Fibroblast of lung (primary cell): ENCODE data around the gene KRT37. TPM values are rescaled to one million over a fixed set of nuclear protein-coding genes. Genes with fewer than 3 reads are reported as not detected.
A peak's percentile ranks its signal among the peaks of the same experiment; 100 is the strongest.
"Not testable (repeated sequence)": the region's sequence is repeated elsewhere in the genome, so short reads cannot be mapped to it uniquely, and the experiment has no call there.

Experiments
- DNase-seq, 2 donors: peaks; one replicate each; pipeline versions ENCODE4 v3.0.0 to v3.0.0-alpha.2; 2010; ENCODE audit warnings: low read depth in 2 of 2
- H2AFZ ChIP-seq: 2 replicates; pipeline ENCODE4 v1.5.1; 2012; ENCODE audit warnings: low read length, control low read depth, inconsistent platforms
- H3K27ac ChIP-seq: 2 replicates; pipeline ENCODE4 v1.5.1; 2011; ENCODE audit warnings: low read length, control low read depth; ENCODE audit not compliant: insufficient read depth
- H3K27me3 ChIP-seq: 2 replicates; pipeline ENCODE4 v1.5.1; 2011; ENCODE audit warnings: mild to moderate bottlenecking, low read length; ENCODE audit not compliant: control insufficient read depth, insufficient read depth
- H3K36me3 ChIP-seq: 2 replicates; pipeline ENCODE4 v1.5.1; 2011; ENCODE audit warnings: low read length; ENCODE audit not compliant: control insufficient read depth, insufficient read depth
- H3K4me1 ChIP-seq: 2 replicates; pipeline ENCODE4 v1.5.1; 2011; ENCODE audit warnings: low read length; ENCODE audit not compliant: control insufficient read depth, insufficient read depth; ENCODE audit errors: extremely low read depth
- H3K4me2 ChIP-seq: 2 replicates; pipeline ENCODE4 v1.5.1; 2011; ENCODE audit warnings: low read length, control low read depth; ENCODE audit not compliant: insufficient read depth; ENCODE audit errors: extremely low read depth
- H3K4me3 ChIP-seq, 4 experiments: fragments of 200-600 bp in 1 of 4; sonication (generic) in 1 of 4; replicated peaks in 1 of 4; 2 replicates each; pipeline ENCODE4 v1.5.1; 2011 to 2016; ENCODE audit warnings: low read length in 4 of 4, low read depth in 3 of 4, mild to moderate bottlenecking in 3 of 4, control low read depth in 2 of 4, inconsistent platforms in 1 of 4, mixed read lengths in 1 of 4; ENCODE audit not compliant: insufficient read depth in 1 of 4; ENCODE audit errors: control extremely low read depth in 1 of 4
- H3K79me2 ChIP-seq: 2 replicates; pipeline ENCODE4 v1.5.1; 2012; ENCODE audit warnings: mild to moderate bottlenecking, low read length, inconsistent platforms; ENCODE audit not compliant: control insufficient read depth, insufficient read depth
- H3K9ac ChIP-seq: 2 replicates; pipeline ENCODE4 v1.5.1; 2011; ENCODE audit warnings: mild to moderate bottlenecking, low read length, control low read depth; ENCODE audit not compliant: insufficient read depth
- H3K9me3 ChIP-seq: 2 replicates; pipeline ENCODE4 v1.5.1; 2012; ENCODE audit warnings: low read depth, low read length; ENCODE audit not compliant: control insufficient read depth, insufficient read depth
- H4K20me1 ChIP-seq: 2 replicates; pipeline ENCODE4 v1.5.1; 2011; ENCODE audit warnings: low read length; ENCODE audit not compliant: control insufficient read depth, insufficient read depth; ENCODE audit errors: extremely low read depth
- CTCF ChIP-seq, 2 donors: IDR thresholded peaks in 1 of 2; conservative IDR thresholded peaks in 1 of 2; 1 replicate in 1 of 2; 2 replicates in 1 of 2; pipeline ENCODE4 v1.5.1; 2011 to 2012; ENCODE audit warnings: low read length in 2 of 2, control low read depth in 1 of 2, inconsistent platforms in 1 of 2, low read depth in 1 of 2, mild to moderate bottlenecking in 1 of 2
- EZH2 ChIP-seq: IDR thresholded peaks from 2 replicates; pipeline ENCODE4 v1.5.1; 2012; ENCODE audit warnings: low read length, control low read depth, mild to moderate bottlenecking; ENCODE audit errors: missing control alignments
- polyA plus RNA-seq, 2 donors: library from polyadenylated mRNA; depleted of rRNA in 1 of 2; stranded (reverse) in 1 of 2; unstranded in 1 of 2; fragments of >200 nt; gene quantifications; 2 replicates each; pipeline ENCODE4 v1.2.1, GENCODE V29; 2011 to 2012; ENCODE audit warnings: missing spikeins in 1 of 2
- total RNA-seq: library from RNA; depleted of rRNA; stranded (reverse); fragments of >200 nt; gene quantifications from 2 replicates; pipeline ENCODE4 v1.2.1, GENCODE V29; 2014

KRT37 gene
- total and polyA plus RNA-seq, 2 donors (not counting 1 experiment from before 2014, with no cell fraction given), result not detected

- H3K36me3 ChIP-seq, result no peaks in the 10 kb centered on the region
- no peak overlapping the region for H3K27ac ChIP-seq
- no peaks in the 10 kb centered on the region for H3K79me2 ChIP-seq
- no peaks in the 10 kb centered on the region for H3K9me3 ChIP-seq
- no peak overlapping the region for H3K4me3 ChIP-seq
- no peaks in the 10 kb centered on the region for H3K4me1 ChIP-seq
- H3K27me3 ChIP-seq, result peaks cover 5% of the 10 kb centered on the region
- H2AFZ ChIP-seq, result no peak overlapping the region
- DNase-seq, result no peak
- no peaks in the 10 kb centered on the region for H4K20me1 ChIP-seq
- no peak overlapping the region for H3K4me2 ChIP-seq
- no peak for TF ChIP-seq EZH2
- no peak for TF ChIP-seq CTCF (conservative IDR thresholded peaks at IDR 0.05 in 1 of 2, IDR thresholded peaks at IDR 0.05 in 1 of 2; ENCODE audit: low read depth in 1 of 2, low read length in 2 of 2)
- H3K9ac ChIP-seq, result no peak overlapping the region
Measured at GRCh38 chr17:41429667-41430066, 5.3 kb upstream of the KRT37 start.

- no peak overlapping the region for H2AFZ ChIP-seq
- no peaks in the 10 kb centered on the region for H3K79me2 ChIP-seq
- H3K4me1 ChIP-seq, result no peaks in the 10 kb centered on the region
- H3K4me2 ChIP-seq, result no peak overlapping the region
- H3K27me3 ChIP-seq, result peaks cover 2% of the 10 kb centered on the region
- no peak overlapping the region for H3K27ac ChIP-seq
- peak; percentile 15 to 63 for DNase-seq
- no peaks in the 10 kb centered on the region for H3K9me3 ChIP-seq
- H3K9ac ChIP-seq, result no peak overlapping the region
- TF ChIP-seq EZH2 (no peak), CTCF (conservative IDR thresholded peaks at IDR 0.05 in 1 of 2, IDR thresholded peaks at IDR 0.05 in 1 of 2; ENCODE audit: low read depth in 1 of 2, low read length in 2 of 2) (no peak)
- H4K20me1 ChIP-seq, result no peaks in the 10 kb centered on the region
- no peak overlapping the region for H3K4me3 ChIP-seq
- H3K36me3 ChIP-seq, result no peaks in the 10 kb centered on the region
Measured at GRCh38 chr17:41428591-41429291, 4.4 kb upstream of the KRT37 start.

- DNase-seq, H3K4me3 ChIP-seq, H2AFZ ChIP-seq: not testable (repeated sequence)
Measured at GRCh38 chr17:41422586-41422985, 1.8 kb downstream of the KRT37 start.

More at GRCh38 chr17:41422586-41422985, 1.8 kb downstream of the KRT37 start:
- H3K27me3 ChIP-seq, H3K4me1 ChIP-seq, H3K27ac ChIP-seq, H4K20me1 ChIP-seq, H3K9me3 ChIP-seq, H3K4me2 ChIP-seq, H3K36me3 ChIP-seq, H3K79me2 ChIP-seq, H3K9ac ChIP-seq: not testable (repeated sequence)
